GM21825 (cell line): Measurements from ENCODE around the gene SIX1.

Experiments used
- ATAC-seq: cut with Tn5 transposase; IDR thresholded peaks from one replicate; pipeline ENCODE4 v1.9.1; 2021; ENCODE audit warnings: mild to moderate bottlenecking, moderate library complexity; ENCODE audit not compliant: unreplicated experiment

Gene SIX1

DNA sequence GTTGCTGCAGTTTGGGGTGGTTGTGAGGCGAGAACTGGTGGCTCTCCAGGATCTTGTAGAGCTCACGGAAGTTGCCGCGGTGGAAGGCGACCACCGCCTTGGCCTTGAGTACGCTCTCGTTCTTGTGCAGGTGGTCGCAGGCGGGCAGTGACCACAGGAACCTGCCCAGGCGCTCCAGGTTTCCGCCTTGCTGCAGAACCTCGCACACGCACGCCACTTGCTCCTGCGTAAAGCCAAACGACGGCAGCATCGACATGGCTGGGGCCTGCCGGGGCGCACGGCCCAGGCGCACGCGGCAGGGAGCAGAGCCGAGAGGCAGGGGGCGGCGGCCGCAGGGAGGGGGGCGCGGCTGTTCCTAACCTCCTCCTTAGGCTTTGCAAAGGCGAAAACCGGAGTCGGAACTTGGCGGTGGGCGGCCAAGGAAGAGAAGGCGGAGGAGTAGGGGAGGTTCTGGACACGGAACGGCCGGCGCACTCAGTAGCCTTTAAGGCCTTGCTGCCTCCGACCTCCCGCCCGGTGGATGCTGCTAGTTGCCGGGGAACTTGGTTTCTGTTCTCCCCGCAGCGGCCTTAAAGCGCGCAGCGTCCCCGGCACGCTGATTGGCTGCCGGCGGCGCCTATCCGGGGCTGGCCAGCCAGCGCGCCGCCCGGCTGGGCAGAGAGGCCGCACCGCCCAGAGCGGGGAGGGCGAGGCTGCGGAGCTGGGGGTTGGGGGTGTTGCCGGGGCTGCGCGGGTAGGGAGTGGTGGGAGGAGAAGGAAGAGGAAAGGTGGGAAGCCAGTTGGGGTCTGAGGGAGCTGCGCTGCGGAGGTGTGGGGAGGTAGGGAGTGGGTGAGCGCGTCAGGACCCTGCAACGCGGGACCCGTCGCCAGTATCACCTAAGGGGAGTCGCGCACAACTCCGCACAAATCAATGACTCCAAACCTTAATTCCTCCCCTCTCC is at the start of gene SIX1:
Gene SIX1, minus strand, starts transcription at position 544 of the 941 bp plus-strand sequence. Its CDS starts 288 bp downstream, at position 256.
- peak; percentile 66 for ATAC-seq

DNA sequence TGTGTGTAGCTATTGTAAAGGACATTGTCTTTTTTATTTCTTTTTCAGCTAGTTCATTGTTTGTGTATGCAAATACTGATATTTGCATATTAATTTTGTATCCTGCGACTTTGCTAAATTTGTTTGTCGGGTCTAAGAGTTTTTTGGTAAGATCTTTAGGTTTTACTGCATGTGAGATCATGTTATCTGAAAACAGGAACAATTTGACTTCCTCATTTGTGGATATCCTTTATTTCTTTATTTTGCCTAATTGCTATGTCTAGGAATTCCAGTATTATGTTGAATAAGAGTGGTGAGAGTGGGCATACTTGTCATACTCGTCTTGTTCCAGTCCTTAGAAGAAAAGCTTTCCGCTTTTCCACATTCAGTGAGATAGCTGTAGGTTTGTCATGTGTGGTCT is 46.0 kb upstream of the SIX1 start:
- ATAC-seq, result no peak

- no peak for ATAC-seq
These were observed 42.3 kb upstream of the SIX1 start for GRCh38 chr14:60691383-60692113.

DNA sequence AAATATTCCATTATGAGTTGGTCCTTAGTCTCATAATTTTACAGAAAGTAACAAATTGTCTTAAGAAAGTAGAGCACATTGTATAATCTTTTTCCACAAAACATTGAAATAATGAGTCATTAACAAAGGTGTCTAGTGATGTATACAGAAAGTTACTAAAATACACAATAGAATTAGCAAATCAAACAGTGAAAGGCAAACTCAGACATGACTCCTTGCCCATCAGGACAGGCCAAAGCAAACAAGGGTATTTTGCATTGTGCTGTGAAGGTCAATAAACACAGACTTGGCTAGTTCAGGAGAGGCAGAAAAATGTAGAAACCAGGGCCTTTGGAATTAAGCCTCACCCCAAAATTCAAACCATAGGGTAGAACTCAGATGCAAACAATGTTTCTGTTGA is 37.6 kb upstream of the SIX1 start:
- no peak for ATAC-seq

- ATAC-seq, result no peak
These were observed 34.9 kb upstream of the SIX1 start for GRCh38 chr14:60684203-60684602.

- ATAC-seq, result no peak
These were observed 32.0 kb upstream of the SIX1 start for GRCh38 chr14:60681271-60681670.

GRCh38 chr14:60680511-60680910 is 31.2 kb upstream of the SIX1 start:
- ATAC-seq, result no peak

DNA sequence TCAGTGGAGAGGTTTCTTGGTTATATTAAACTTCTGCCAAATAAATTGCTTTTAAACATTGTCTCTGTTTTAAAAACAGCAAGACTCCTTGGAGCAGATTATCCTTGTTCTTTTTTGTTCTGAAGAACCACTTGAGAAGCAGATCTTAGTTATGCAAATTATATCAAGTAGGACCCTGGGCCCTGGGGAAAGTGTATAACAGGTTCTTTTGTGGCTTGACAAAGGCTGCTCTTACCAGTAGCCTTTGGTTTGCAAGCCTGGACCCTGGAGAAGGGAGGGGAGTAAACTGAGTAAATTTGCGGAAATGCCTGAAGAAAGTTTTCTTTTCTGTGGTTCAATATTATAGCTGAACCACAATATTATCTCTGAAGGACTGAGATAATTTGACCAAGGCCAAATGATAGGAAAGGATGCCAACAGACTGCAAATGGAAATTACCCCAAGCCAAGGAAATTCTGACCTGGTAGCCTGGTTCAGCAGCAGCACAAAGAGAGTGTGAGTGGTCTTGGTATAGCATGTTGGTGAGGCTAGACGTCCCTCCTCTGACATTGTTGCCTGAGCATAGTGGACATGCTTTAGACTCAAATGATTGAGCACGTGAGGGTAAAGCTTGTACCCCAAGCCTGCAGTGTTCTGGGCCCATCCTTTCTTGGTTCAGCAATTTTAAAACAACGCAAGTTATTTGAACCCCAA is 30.4 kb upstream of the SIX1 start:
- no peak for ATAC-seq

GRCh38 chr14:60677701-60678100 is 28.4 kb upstream of the SIX1 start:
- no peak for ATAC-seq

GRCh38 chr14:60670989-60671388 is 21.7 kb upstream of the SIX1 start:
- no peak for ATAC-seq

GRCh38 chr14:60668431-60669112 is 19.3 kb upstream of the SIX1 start:
- no peak for ATAC-seq

DNA sequence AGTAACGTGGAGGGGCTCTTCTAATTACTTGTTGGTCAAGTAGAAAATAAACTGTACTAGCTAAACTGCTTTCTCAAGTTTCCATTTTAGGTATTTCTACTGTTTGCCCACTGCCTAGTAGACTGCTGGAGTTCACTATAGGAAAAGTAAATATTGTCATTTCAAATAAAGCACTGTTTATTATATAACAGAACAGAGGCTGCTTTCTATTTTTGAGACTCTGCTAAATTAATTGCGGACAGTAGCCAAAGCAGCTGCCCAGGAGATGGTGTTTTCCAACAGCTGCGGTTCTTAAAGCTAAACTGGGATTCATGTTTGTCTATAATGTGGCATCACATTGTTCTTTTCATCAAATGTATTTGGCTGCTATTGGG is 15.9 kb upstream of the SIX1 start:
- no peak for ATAC-seq

DNA sequence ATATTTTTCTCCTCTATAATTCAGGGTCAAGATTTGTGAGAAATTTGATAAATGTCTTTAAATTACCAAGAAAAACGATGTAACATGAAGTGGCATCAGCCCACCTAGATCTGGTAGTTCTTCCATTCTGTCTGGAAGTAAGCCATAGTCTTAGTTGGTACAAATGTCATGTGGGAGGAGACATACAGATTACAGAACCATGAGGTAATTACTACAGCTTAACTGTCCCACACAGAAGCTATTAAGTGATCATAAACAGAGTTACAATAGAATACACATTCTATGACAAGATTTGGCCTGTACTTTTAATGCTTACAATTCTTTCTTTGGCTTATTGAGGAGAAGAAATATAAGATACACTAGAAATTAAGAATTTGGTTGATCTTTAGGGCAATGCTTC is 13.7 kb upstream of the SIX1 start:
- no peak for ATAC-seq

GRCh38 chr14:60661721-60662120 is 12.4 kb upstream of the SIX1 start:
- ATAC-seq, result no peak

DNA sequence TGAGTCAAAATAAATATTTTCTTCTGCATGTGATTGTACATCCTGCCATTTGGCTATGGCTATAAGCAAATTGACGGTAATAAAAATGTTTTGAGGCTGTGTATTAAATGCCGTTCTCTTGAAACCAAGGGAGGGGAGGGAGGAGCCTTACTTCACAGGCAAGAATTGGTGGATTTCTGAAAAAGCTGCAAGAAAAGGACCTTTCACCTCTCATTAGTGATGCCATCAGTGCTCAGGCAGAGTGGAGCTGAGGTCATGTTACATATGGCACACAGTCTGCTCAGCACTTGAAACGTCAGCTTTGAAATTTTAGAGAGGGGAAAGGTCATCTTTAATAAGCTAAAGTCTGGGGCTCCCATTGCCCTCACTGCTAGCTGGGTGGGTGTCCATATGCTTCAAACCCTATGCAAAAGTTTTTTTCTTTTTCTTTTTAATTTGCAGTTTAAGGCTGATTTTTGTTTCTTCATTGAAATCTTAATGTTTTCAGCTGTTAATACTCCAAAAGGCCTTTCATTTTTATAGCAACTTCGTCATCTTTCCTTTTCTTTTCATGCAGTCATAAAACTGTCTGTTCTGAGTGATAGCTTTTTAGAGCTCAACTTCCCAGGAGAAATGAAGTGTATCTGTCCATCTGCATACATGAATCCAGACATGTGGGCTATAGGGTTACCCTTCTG is 9.8 kb upstream of the SIX1 start:
- no peak for ATAC-seq

DNA sequence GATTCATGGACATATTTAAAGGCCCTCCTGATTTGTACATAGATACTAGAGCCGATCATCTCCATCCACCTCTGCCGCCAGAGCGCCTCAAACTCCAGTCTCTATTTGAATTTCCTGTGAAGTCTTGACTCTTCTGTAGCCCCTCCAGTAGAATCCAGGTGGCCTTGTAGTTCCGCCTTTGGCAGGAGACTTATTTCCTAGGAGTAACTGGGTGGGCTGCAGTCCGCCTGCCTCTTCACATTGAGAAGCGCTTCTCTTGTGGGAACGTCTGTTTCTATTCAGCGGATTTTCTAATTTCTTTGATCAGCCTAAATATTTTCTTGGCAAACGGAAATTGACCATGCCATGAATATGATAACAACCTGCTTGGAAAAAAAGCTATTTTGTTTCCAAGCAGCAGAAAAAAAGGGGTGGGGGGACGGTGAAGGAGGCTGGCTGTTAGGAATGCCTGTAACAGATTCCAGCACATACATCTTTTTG is 9.0 kb upstream of the SIX1 start:
- ATAC-seq, result no peak

- ATAC-seq, result no peak
These were observed 8.4 kb upstream of the SIX1 start for GRCh38 chr14:60657456-60658210.

GRCh38 chr14:60656686-60657455 is 7.6 kb upstream of the SIX1 start:
- peak; percentile 88 for ATAC-seq
